IPS-20b (cell line): ENCODE results near the gene CSNK2A2.

Experiments used
- H3K27ac ChIP-seq: one replicate; pipeline ENCODE4 v1.5.1; 2013; ENCODE audit warnings: low read length
- H3K27me3 ChIP-seq: 2 replicates; pipeline ENCODE4 v1.6.1; 2013; ENCODE audit warnings: mild to moderate bottlenecking, low read length, inconsistent platforms; ENCODE audit not compliant: insufficient read depth
- H3K36me3 ChIP-seq: 2 replicates; pipeline ENCODE4 v1.6.1; 2013; ENCODE audit warnings: low read depth, mild to moderate bottlenecking, inconsistent platforms, low read length, moderate library complexity; ENCODE audit not compliant: insufficient read depth
- H3K4me1 ChIP-seq: 2 replicates; pipeline ENCODE4 v1.6.1; 2013; ENCODE audit warnings: mild to moderate bottlenecking, control low read depth, inconsistent platforms, low read length, moderate library complexity; ENCODE audit not compliant: insufficient read depth
- H3K4me3 ChIP-seq: 2 replicates; pipeline ENCODE4 v1.5.1; 2013; ENCODE audit warnings: mild to moderate bottlenecking, low read length, inconsistent platforms
- H3K9ac ChIP-seq: 2 replicates; pipeline ENCODE4 v1.6.1; 2013; ENCODE audit warnings: low read depth, mild to moderate bottlenecking, inconsistent platforms, low read length, moderate library complexity
- H3K9me3 ChIP-seq: 2 replicates; pipeline ENCODE4 v1.6.1; 2013; ENCODE audit warnings: mild to moderate bottlenecking, low read depth, low read length, inconsistent platforms; ENCODE audit not compliant: insufficient read depth

CSNK2A2 gene

DNA sequence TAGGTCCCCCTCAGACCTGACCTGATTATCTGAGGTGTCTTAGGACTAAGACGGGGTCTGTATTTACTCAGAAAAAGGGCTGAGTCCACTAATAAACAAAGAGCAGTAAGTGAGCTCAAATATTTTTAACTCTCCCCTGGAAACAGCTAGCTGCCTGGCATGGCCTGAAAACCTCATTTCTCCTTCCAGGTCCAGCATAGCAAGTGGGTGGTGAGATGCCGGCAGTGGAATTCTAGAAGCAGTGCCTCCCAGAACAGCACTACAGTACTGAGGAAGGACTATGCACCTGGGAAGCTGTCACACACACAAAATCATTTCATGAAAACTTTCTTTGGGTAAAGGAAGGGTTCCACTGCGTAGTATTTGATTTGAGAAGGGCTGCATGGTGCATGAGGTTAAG, 39.2 kb downstream of the CSNK2A2 start:
- Histone ChIP-seq H3K9me3 (no peaks in the 10 kb centered on the region), H3K27ac (no peak overlapping the region), H3K27me3 (no peaks in the 10 kb centered on the region), H3K4me1 (no peaks in the 10 kb centered on the region), H3K9ac (no peak overlapping the region), H3K36me3 (peaks cover 45% of the 10 kb centered on the region), H3K4me3 (no peak overlapping the region)

DNA sequence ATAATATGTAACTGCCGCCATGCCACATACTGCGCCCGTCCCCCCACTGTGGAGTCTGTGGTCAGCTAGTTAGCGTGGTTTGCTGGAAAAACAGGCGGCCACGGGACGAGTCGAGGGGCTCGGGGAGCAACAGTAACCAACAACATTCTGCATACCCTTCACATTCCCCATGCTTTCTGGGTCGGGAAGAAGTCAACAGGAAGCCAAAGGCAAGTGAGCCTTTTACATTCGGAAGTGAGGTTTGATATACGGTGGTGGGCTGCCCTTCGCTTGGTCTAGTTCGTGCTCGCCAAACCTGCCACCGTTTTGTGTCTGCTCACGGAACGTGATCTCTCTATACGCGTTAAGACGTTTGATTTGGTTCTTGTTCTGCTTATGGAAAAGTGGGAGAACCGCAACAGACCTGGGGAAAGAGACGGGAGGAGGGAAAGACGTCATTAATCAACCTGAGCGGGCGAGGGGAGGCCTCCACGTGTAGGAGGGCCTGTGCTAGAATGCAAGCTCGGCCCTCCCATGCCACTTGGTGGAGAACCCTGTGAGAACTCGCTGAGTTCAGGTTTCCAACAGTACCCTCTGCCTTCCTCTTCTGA, 39.9 kb downstream of the CSNK2A2 start:
- H3K4me1 ChIP-seq, result no peaks in the 10 kb centered on the region
- H3K36me3 ChIP-seq, result peaks cover 38% of the 10 kb centered on the region
- H3K27ac ChIP-seq, result no peak overlapping the region
- no peaks in the 10 kb centered on the region for H3K9me3 ChIP-seq
- H3K27me3 ChIP-seq, result no peaks in the 10 kb centered on the region
- no peak overlapping the region for H3K4me3 ChIP-seq
- no peak overlapping the region for H3K9ac ChIP-seq

DNA sequence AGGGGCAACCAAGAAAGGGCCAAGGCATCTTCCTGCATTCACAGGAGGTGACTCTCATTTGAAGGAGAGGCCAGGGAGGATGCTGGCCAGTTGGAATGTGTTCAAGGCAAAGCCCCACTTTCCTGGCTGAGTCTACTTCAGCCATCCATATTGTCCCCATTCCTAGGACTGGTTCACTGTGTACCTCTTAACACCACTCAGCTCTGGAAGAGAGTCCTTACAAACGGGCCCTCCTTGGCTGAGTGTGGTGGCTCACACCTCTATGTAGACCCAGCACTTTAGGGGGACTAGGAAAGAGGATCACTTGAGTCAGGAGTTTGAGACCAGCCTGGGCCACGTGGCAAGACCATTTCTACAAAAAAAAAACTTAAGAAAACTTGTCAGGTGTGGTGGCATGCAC, 40.7 kb downstream of the CSNK2A2 start:
- Histone ChIP-seq H3K9ac (no peak overlapping the region), H3K36me3 (peaks cover 30% of the 10 kb centered on the region), H3K9me3 (no peaks in the 10 kb centered on the region), H3K4me3 (no peak overlapping the region), H3K27ac (no peak overlapping the region), H3K27me3 (no peaks in the 10 kb centered on the region), H3K4me1 (no peaks in the 10 kb centered on the region)

DNA sequence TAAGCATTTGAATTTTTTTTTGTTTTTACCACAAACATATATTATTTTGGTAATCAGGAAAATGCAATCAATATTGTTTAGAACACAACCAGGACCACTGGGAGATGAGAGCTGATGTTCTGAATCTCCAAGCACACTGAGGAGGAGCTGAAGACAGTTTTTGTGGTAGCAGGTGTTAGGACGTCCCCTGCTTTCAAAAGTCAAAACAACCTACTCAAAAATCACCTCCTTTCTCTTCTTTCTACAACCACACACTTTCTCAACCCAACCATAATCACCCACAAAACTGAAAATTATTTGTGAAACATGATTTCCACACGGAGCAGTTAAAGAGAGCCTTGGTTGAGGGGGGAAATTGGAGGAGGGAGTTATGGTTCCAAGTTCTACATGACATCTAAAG, 42.1 kb downstream of the CSNK2A2 start:
- H3K4me3 ChIP-seq, result no peak overlapping the region
- no peak overlapping the region for H3K9ac ChIP-seq
- H3K27ac ChIP-seq, result no peak overlapping the region
- no peaks in the 10 kb centered on the region for H3K27me3 ChIP-seq
- H3K9me3 ChIP-seq, result no peaks in the 10 kb centered on the region
- H3K36me3 ChIP-seq, result peaks cover 16% of the 10 kb centered on the region
- H3K4me1 ChIP-seq, result no peaks in the 10 kb centered on the region

DNA sequence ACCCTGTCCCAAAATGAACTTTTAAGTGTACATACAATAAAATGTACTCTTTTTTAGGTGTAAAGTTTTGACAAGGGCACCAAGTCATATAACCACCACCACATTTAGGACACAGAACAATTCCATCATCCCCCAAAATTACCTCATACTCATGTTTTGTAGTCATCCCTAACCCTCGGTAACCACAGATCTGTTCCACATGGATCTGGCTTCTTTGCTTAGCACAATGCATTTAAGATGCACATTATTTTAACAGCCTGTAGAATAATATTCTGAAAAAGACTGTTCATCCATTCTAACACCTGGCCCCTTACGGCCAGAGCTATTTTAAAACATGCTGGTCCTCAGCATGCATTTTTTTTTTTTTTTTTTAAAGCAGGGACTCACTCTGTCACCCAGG, 43.6 kb downstream of the CSNK2A2 start:
- no peak overlapping the region for H3K9ac ChIP-seq
- H3K9me3 ChIP-seq, result no peaks in the 10 kb centered on the region
- no peak overlapping the region for H3K4me3 ChIP-seq
- H3K36me3 ChIP-seq, result peaks cover 1% of the 10 kb centered on the region; the same call in 1 of the 2 replicates
- H3K27ac ChIP-seq, result no peak overlapping the region
- no peaks in the 10 kb centered on the region for H3K4me1 ChIP-seq
- H3K27me3 ChIP-seq, result no peaks in the 10 kb centered on the region

DNA sequence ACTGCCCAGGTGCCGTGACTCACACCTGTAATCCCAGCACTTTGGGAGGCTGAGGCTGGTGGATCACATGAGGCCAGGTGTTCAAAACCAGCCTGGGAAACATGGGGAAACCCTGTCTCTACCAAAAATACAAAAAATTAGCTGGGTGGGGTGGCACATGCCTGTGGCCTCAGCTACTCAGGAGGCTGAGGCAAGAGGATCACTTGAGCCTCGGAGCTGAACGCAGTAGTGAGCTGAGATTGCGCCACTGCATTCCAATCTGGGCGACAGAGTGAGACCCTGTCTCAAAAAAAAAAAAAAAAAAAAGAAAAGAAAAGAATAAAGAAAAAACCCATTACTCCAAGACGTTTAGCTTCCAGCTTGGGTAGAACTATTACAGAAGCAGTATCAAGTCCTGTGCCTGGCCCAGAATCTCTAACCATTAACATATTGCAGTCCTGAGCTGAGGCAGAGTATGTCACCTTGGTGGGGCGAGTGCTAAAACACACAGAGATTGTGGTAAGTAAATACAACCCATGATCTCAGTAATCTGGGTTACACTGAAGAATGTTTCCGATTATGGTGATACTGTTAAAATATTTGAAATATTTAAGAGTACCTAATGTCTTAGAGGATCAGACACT, 45.5 kb downstream of the CSNK2A2 start:
- no peak overlapping the region for H3K4me3 ChIP-seq
- H3K27me3 ChIP-seq, result no peaks in the 10 kb centered on the region
- no peaks in the 10 kb centered on the region for H3K4me1 ChIP-seq
- H3K9me3 ChIP-seq, result no peaks in the 10 kb centered on the region
- H3K9ac ChIP-seq, result no peak overlapping the region
- no peak overlapping the region for H3K27ac ChIP-seq
- no peaks in the 10 kb centered on the region for H3K36me3 ChIP-seq

DNA sequence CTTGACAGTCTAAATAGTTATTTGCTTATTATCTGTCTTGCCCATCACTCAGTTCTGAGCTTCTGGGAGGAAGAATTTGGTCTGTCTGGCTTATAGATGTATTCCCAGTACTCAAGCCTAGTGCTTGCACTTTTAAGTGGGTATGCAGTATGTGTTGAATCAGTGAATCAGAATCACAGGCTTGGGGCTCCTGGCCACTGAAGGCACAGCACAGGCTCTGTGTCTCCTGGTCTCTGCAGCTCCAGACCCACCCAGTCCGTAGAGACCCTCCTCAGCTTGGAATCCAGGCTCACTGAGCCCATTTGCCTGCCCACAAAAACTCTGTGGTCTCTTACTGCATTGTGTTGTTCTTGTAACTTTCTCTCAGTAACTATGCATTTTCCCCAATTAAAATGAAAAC, 49.4 kb downstream of the CSNK2A2 start:
- H3K4me1 ChIP-seq, result no peaks in the 10 kb centered on the region
- no peak overlapping the region for H3K27ac ChIP-seq
- H3K27me3 ChIP-seq, result no peaks in the 10 kb centered on the region
- no peaks in the 10 kb centered on the region for H3K36me3 ChIP-seq
- no peak overlapping the region for H3K4me3 ChIP-seq
- H3K9me3 ChIP-seq, result no peaks in the 10 kb centered on the region
- no peak overlapping the region for H3K9ac ChIP-seq

DNA sequence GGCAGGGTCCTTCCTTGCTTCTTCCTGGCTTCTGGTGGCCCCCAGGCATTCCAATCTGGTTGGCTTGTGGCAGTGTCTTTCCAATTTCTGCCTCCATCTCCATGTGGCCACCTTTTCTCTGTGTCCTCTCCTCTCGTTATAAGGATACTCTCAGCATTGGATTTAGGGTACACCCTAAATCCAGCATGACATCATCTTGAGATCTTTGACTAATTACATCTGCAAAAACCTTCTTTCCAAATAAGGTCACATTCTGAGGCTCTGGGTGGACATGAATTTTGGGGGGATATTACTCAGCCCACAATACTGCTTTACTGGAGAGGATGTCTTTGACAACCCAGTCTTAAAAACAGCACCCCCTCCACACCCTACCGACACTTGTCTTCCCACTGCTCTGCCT, 49.8 kb downstream of the CSNK2A2 start:
- Histone ChIP-seq H3K27ac (no peak overlapping the region), H3K27me3 (no peaks in the 10 kb centered on the region), H3K4me3 (no peak overlapping the region), H3K36me3 (no peaks in the 10 kb centered on the region), H3K9ac (no peak overlapping the region), H3K4me1 (no peaks in the 10 kb centered on the region), H3K9me3 (no peaks in the 10 kb centered on the region)

DNA sequence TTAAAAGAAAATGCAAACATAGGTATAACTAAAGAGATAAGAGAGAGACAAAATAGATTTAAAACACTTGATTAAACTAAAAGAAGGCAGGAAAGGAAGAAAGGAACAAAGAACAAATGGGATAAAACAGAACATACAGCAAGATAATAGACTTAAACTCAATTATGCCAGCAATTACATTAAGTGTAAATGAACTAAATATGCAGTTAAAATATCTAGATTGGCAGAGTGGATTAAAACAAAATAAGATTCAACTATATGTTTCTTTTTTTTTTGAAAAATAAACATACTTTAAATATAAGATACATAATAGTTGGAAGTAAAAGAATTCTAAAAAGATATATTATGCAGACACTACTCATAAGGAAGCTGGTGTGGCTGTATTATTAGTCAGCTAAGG, 59.1 kb downstream of the CSNK2A2 start:
- Histone ChIP-seq H3K9ac (no peak overlapping the region), H3K27me3 (no peaks in the 10 kb centered on the region), H3K27ac (no peak overlapping the region), H3K4me3 (no peak overlapping the region), H3K9me3 (peaks cover 20% of the 10 kb centered on the region; the same call in 1 of the 2 replicates), H3K4me1 (no peaks in the 10 kb centered on the region), H3K36me3 (no peaks in the 10 kb centered on the region)

DNA sequence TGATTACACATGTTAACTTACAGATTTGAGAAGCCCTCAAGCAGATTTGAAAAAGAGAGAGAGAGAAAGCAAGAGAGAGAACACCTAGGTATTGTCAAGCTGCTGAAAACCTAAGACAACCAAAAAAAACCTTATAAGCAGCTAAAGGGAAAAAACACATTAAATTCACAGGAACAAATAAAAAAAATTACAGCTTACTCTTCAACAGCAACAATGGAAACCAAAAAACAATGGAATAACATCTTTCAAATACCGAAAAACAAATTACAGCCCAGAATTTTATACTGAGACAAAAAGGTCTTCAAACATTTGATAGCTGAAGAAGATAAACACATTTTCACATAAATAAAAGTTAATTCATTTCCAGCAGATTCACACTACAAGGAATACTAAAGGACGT, 60.3 kb downstream of the CSNK2A2 start:
- H3K4me1 ChIP-seq, result no peaks in the 10 kb centered on the region

DNA sequence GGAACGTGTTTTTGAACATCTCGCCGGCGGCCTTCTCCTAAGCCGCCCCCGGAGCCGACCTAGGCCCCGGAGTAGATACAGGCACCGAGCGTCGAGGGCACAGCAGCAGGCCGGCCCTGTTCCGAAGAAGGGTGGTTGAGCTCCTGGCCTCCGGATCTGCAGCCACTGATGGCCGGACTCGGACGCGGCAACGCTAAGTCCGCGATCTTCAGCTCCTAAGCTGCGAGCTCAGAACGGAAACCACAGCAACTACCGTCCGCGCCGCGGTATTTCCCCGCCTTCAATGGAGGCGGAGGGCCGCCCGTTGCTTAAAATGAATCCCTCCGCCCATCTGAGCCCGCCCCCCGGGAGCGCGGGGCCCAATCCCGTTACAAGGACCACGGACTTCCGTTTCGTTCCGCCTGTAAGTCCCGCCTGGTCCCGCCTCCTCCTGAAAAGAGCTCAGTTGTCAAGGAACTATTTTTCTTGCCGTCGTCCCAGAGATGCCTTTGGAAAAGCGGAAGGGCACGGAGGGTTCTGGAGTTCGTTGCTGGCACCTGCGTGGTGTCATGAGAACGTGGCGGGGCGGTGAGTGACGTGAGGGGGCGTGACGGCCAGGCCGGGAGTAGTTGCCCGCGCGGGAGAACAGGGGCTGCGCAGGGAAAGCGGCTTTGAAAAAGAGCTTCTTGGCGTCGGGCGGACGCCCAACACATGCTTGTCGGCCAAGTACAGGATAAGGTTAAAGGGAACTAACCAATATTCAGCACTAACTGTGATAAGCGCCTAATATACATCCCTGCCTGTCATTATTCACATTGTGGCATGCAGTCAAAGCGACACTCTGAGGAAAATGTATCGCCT, 68.6 kb downstream of the CSNK2A2 start, which contains the start of gene CFAP20:
Gene CFAP20 (minus strand): TSS at position 285 of the 840 bp plus-strand sequence. CDS start 266 bp downstream, at position 19.
- peak within 1 kb of the TSS; percentile 89 for H3K27ac ChIP-seq
- H3K4me1 ChIP-seq, result peaks cover 16% of the 10 kb centered on the region
- peak within 1 kb of the TSS; percentile 80 for H3K4me3 ChIP-seq
- no peaks in the 10 kb centered on the region for H3K36me3 ChIP-seq
- H3K27me3 ChIP-seq, result no peaks in the 10 kb centered on the region
- H3K9me3 ChIP-seq, result no peaks in the 10 kb centered on the region
- H3K9ac ChIP-seq, result peak within 1 kb of the TSS; percentile 92

More for the DNA sequence above, 60.3 kb downstream of the CSNK2A2 start:
- Histone ChIP-seq H3K9ac (no peak overlapping the region), H3K27ac (no peak overlapping the region), H3K27me3 (no peaks in the 10 kb centered on the region), H3K36me3 (no peaks in the 10 kb centered on the region), H3K9me3 (peaks cover 20% of the 10 kb centered on the region; the same call in 1 of the 2 replicates), H3K4me3 (no peak overlapping the region)

DNA sequence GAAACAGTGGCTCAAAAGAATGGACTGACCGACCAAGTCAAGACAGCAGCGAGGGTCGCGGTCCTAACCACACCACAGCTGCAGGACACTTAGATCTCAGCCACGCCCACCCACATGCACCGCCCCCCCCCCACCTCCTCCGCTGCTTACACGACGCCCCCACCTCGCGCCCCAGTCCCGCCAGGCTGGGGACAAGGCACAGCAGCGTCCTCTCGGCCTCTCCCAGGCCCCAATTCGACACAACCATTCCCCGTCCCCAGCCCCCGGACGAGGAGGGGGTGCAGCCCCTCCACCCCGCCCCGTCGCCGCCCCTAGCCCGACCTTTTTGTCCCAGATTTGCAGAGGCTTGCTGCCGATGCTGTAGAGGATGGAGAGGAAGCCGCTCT, 69.2 kb downstream of the CSNK2A2 start:
- peak overlapping the region; percentile 89 for H3K27ac ChIP-seq
- peak overlapping the region; percentile 80 for H3K4me3 ChIP-seq
- H3K4me1 ChIP-seq, result peaks cover 16% of the 10 kb centered on the region
- H3K36me3 ChIP-seq, result no peaks in the 10 kb centered on the region
- no peaks in the 10 kb centered on the region for H3K9me3 ChIP-seq
- H3K9ac ChIP-seq, result peak overlapping the region; percentile 92; the same call in 1 of the 2 replicates
- H3K27me3 ChIP-seq, result no peaks in the 10 kb centered on the region
